GM21619 (cell line): ENCODE measurements around the gene ZNF658.
"Not testable (repeated sequence)": the region's sequence is repeated elsewhere in the genome, so short reads cannot be mapped to it uniquely, and the experiment has no call there.

Source experiments
- ATAC-seq: cut with Tn5 transposase; IDR thresholded peaks from one replicate; pipeline ENCODE4 v1.9.1; 2021; ENCODE audit not compliant: unreplicated experiment

Gene ZNF658

GRCh38 chr9:66900490-66901131 is at the start of gene ZNF658:
Gene ZNF658 (plus strand): TSS chr9:66900725. CDS start chr9:66903562, 2,837 bp downstream.
- ATAC-seq: peak; percentile 96

- not testable (repeated sequence) for ATAC-seq
These were observed 38.8 kb upstream of the ZNF658 start for GRCh38 chr9:66861732-66862131.

DNA sequence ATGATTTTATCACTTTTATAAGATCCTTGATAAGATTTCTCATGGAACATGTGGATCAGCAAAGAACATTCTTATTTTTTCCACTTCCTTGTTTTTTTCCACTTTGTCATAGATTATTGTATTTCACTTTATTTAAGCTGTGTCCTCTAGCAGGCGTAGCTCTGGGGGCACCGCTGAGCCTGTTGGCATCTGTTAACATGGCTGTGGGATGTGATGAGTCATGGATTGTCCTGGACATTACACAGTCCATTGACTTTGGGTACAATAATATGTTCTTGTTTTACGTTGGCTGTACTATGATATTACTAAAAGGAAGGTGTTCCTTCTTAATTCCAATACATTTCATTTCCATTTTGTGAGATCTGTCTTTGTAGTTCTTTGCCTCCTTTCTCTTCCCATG is 31.9 kb upstream of the ZNF658 start:
- ATAC-seq: not testable (repeated sequence)

GRCh38 chr9:66880605-66881004 is 19.9 kb upstream of the ZNF658 start:
- not testable (repeated sequence) for ATAC-seq

DNA sequence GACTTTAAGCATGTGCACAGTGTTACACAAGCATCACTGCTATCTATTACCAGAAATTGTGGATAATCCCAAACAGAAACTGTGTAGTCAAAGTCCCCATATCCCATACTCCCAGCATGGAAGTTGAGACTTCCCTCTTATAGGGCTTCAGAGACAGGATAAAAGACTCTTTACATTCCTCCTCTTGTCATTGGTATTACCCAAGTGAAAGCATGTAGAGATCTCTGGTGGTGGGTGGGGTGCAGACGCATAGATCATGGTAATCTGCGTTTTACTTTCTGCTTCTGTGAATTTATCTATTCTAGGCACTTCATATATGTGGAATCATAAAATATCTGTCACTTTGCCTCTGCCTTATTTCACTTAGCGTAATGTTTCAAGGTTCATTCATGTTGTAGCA is 18.7 kb upstream of the ZNF658 start:
- not testable (repeated sequence) for ATAC-seq

GRCh38 chr9:66890334-66890733 is 10.2 kb upstream of the ZNF658 start:
- peak; percentile 81 for ATAC-seq

GRCh38 chr9:66901141-66901540 is 616 bp downstream of the ZNF658 start:
- peak; percentile 14 for ATAC-seq

GRCh38 chr9:66909560-66909959 is 9.0 kb downstream of the ZNF658 start:
- not testable (repeated sequence) for ATAC-seq

DNA sequence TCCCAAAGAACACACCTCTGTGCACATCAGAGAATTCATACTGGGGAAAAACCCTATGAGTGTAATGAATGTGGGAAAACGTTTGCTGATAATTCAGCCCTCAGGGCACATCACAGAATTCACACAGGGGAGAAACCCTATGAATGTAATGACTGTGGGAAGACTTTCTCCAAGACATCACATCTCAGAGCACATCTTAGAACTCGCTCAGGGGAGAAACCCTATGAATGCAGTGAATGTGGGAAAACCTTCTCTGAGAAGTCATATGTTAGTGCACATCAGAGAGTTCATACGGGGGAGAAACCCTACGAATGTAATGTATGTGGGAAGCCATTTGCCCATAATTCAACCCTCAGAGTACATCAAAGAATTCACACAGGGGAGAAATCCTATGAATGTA is 19.5 kb downstream of the ZNF658 start:
- not testable (repeated sequence) for ATAC-seq

DNA sequence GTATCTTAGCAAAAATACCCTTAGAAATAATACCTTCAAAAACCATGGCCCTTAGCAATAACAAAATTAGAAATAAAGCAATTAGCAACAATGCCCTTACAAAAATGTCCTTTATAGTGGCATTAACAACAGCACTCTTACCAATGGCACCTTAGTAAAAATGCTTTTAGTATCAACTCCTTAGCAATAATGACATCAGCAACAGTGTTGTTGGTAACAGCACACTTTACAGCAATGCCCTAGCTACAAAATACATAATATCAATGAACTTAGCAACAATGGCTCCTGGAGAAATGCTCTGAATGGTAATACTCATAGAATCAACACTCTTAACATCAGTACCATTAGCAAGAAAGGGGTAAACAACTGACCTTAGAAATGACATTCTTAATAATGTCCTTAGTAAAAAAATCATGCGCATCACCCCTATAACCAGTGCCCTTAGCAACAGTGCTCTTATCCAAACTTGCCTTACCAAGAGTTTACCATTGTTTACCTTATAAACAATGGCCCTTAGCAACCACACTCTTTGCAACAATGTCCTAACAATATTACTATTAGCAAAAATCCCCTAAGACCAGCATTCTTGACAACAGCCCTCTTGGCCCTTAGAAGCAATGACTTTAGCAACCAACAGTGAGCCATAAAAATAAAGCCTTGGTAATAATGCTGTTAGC is 35.8 kb downstream of the ZNF658 start:
- ATAC-seq: not testable (repeated sequence)

DNA sequence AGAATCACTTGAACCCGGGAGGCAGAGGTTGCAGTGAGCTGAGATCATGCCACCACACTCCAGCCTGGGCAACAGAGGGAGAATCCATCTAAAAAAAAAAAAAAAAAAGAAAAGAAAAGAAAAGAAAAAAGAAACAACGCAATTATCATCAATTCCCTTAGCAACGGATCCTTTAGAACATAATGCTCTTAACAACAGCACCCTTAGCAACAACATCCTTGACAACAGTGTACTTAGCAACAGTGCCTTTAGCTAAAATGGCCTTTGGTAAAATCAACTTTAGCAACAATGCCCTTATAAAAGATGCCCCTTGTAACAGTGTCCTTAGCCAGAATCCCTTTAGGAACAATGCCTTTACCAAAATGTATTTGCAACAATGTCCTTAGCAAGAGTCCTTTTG is 37.1 kb downstream of the ZNF658 start:
- ATAC-seq: not testable (repeated sequence)

- ATAC-seq: not testable (repeated sequence)
These were observed 37.8 kb downstream of the ZNF658 start for GRCh38 chr9:66938322-66938721.

DNA sequence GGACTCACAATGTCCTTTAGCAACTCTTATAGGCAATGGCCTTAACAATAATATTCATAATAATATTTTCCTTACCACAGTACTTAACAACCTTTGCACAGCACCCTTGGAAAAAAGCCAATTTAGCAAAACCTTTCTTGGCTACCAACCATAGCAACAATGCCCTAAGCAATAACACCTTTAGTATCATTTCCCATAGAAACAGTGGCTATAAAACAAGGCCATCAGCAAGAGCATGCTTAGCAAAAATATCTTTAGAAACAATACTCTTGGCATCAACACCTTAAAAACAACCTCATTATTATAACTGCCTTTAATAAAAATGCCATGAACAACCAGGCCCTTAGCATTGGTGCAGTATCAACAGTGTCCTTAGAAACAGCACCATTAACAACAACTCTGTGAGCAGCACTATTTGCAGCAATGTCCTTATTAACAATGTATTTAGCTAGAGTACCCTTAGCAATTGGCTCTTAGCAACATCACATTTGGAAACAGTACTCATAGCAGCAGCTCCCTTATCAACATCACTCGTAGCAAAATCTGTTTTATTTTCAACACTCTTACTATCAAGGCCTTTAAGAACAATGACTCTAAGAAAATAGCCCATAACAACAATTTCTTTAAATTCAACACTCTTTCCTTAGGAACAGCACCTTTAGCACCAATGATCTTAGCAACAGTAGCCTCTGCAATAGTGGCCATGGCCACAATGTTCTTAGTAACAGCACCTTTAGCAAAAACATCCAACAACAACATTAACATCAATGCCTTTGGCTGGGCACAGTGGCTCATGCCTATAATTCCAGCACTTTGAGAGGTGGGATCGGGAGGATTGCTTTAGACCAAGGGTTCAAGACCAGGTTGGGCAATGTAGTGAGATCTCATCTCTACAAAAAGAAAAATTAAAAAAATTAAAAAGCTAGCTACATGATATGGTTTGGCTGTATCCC is 39.6 kb downstream of the ZNF658 start:
- ATAC-seq: not testable (repeated sequence)

- not testable (repeated sequence) for ATAC-seq
These were observed 42.1 kb downstream of the ZNF658 start for GRCh38 chr9:66942400-66943155.

GRCh38 chr9:66952576-66952975 is 52.1 kb downstream of the ZNF658 start:
- not testable (repeated sequence) for ATAC-seq
